Activated B cell treated with CpG ODN at 0.5 μM for 24 hours (primary cell): ENCODE data around the gene C14orf132. TPM values are rescaled to one million over a fixed set of nuclear protein-coding genes. Genes with fewer than 3 reads are reported as not detected.

Source experiments
- ATAC-seq: fragments of 200-7000 bp; cut with Tn5 transposase; one replicate; pipeline ENCODE4 v1.10.0; 2021; ENCODE audit warnings: low read depth, mild to moderate bottlenecking, moderate library complexity
- CTCF ChIA-PET: fragments of 350-600 bp; sonication (Branson Sonifier 250); formaldehyde crosslinking; loops from one replicate; lab custom pipeline; 2021; ENCODE audit warnings: antibody characterized with exemption; lab: Charles Lee
- POLR2A ChIA-PET: fragments of 350-600 bp; sonication (Branson Sonifier 250); formaldehyde crosslinking; loops from one replicate; lab custom pipeline; 2021; ENCODE audit warnings: antibody characterized with exemption; lab: Charles Lee
- DNase-seq: peaks from one replicate; pipeline ENCODE4 v3.0.0; 2022
- H3K27ac Mint-ChIP-seq: one replicate; pipeline ENCODE4 v1.8.0; 2020; ENCODE audit warnings: mixed read lengths
- H3K27me3 Mint-ChIP-seq: one replicate; pipeline ENCODE4 v1.8.0; 2021; ENCODE audit warnings: mixed read lengths
- H3K36me3 Mint-ChIP-seq: one replicate; pipeline ENCODE4 v1.8.0; 2021; ENCODE audit warnings: low read depth, mixed read lengths
- H3K4me1 Mint-ChIP-seq: one replicate; pipeline ENCODE4 v1.8.0; 2021; ENCODE audit warnings: mixed read lengths
- H3K4me3 Mint-ChIP-seq: one replicate; pipeline ENCODE4 v1.8.0; 2020; ENCODE audit warnings: mild to moderate bottlenecking, mixed read lengths
- H3K9me3 Mint-ChIP-seq: one replicate; pipeline ENCODE4 v1.8.0; 2020; ENCODE audit warnings: mixed read lengths
- CTCF ChIP-seq: fragments of 200-600 bp; IDR thresholded peaks from one replicate; pipeline ENCODE4 v1.8.0; 2022; ENCODE audit warnings: antibody characterized with exemption, mild to moderate bottlenecking
- intact Hi-C: fragments of 100-400 bp; cut with micrococcal nuclease; formaldehyde crosslinking; loops from one replicate; pipeline ENCODE4 v1.15.1; 2024
- total RNA-seq: library from RNA; stranded (reverse); gene quantifications from 2 replicates; pipeline ENCODE4 v1.2.3, GENCODE V29; 2022

The C14orf132 gene
- total RNA-seq, 1 donor from 2014 or later: 0.16 TPM

GRCh38 chr14:96049932-96050331, 10.8 kb downstream of the C14orf132 start:
- DNase-seq (no peak), ATAC-seq (no peak)
- H3K4me3 Mint-ChIP-seq: no peak overlapping the region
- ChIA-PET CTCF (no interaction called here), POLR2A (no interaction called here)
- no peak overlapping the region for H3K27ac Mint-ChIP-seq
- peaks cover 22% of the 10 kb centered on the region for H3K27me3 Mint-ChIP-seq
- H3K36me3 Mint-ChIP-seq: no peaks in the 10 kb centered on the region
- no peaks in the 10 kb centered on the region for H3K9me3 Mint-ChIP-seq
- intact Hi-C loops: no loop called here
- no peaks in the 10 kb centered on the region for H3K4me1 Mint-ChIP-seq
- TF ChIP-seq CTCF: no peak

- ATAC-seq (no peak), DNase-seq (no peak)
- no peak for TF ChIP-seq CTCF
- peaks cover 22% of the 10 kb centered on the region for H3K27me3 Mint-ChIP-seq
- intact Hi-C loops: no loop called here
- CTCF ChIA-PET: no interaction called here
- H3K27ac Mint-ChIP-seq: no peak overlapping the region
- H3K36me3 Mint-ChIP-seq: no peaks in the 10 kb centered on the region
- no peaks in the 10 kb centered on the region for H3K4me1 Mint-ChIP-seq
- no peaks in the 10 kb centered on the region for H3K9me3 Mint-ChIP-seq
- POLR2A ChIA-PET: no interaction called here
- H3K4me3 Mint-ChIP-seq: no peak overlapping the region
Observed at GRCh38 chr14:96050482-96050881, 11.3 kb downstream of the C14orf132 start.

GRCh38 chr14:96051231-96051630, 12.1 kb downstream of the C14orf132 start:
- H3K4me3 Mint-ChIP-seq: no peak overlapping the region
- TF ChIP-seq CTCF: no peak
- ChIA-PET CTCF (no interaction called here), POLR2A (no interaction called here)
- H3K9me3 Mint-ChIP-seq: no peaks in the 10 kb centered on the region
- no peaks in the 10 kb centered on the region for H3K4me1 Mint-ChIP-seq
- no peak for DNase-seq
- ATAC-seq: no peak
- no peaks in the 10 kb centered on the region for H3K36me3 Mint-ChIP-seq
- H3K27ac Mint-ChIP-seq: no peak overlapping the region
- intact Hi-C loops: no loop called here
- H3K27me3 Mint-ChIP-seq: peaks cover 27% of the 10 kb centered on the region

GRCh38 chr14:96051642-96052540, 12.7 kb downstream of the C14orf132 start:
- TF ChIP-seq CTCF: no peak
- DNase-seq (no peak), ATAC-seq (no peak)
- intact Hi-C loops: no loop called here
- Mint-ChIP-seq H3K27ac (no peak overlapping the region), H3K9me3 (no peaks in the 10 kb centered on the region), H3K4me1 (no peaks in the 10 kb centered on the region), H3K27me3 (peaks cover 32% of the 10 kb centered on the region), H3K36me3 (no peaks in the 10 kb centered on the region), H3K4me3 (no peak overlapping the region)
- ChIA-PET POLR2A (no interaction called here), CTCF (interaction anchor here (1.0 kb wide), 1 partner anchor 58 kb away, joined by 3 read pairs; no protein-coding TSS in a partner anchor)

GRCh38 chr14:96052541-96053247, 13.5 kb downstream of the C14orf132 start:
- CTCF ChIA-PET: interaction anchor here (1.0 kb wide), 1 partner anchor 59 kb away, joined by 3 read pairs; no protein-coding TSS in a partner anchor
- DNase-seq (no peak), ATAC-seq (no peak)
- H3K27ac Mint-ChIP-seq: no peak overlapping the region
- H3K9me3 Mint-ChIP-seq: no peaks in the 10 kb centered on the region
- H3K4me1 Mint-ChIP-seq: no peaks in the 10 kb centered on the region
- intact Hi-C loops: no loop called here
- peaks cover 32% of the 10 kb centered on the region for H3K27me3 Mint-ChIP-seq
- TF ChIP-seq CTCF: no peak
- no peaks in the 10 kb centered on the region for H3K36me3 Mint-ChIP-seq
- POLR2A ChIA-PET: no interaction called here
- H3K4me3 Mint-ChIP-seq: no peak overlapping the region
